Thymus (tissue), 11 donors: Measurements from ENCODE around the gene TMEM87B. TPM values are rescaled to one million over a fixed set of nuclear protein-coding genes. Genes with fewer than 3 reads are reported as not detected.

Experiments used
- DNase-seq, 9 donors: peaks; one replicate each; pipeline ENCODE4 v3.0.0-alpha.2; 2013; ENCODE audit warnings: low spot score in 9 of 9, low read depth in 6 of 9, missing footprints in 1 of 9
- H3K27ac ChIP-seq, 2 donors: one replicate each; pipeline ENCODE4 v1.5.1; 2013; ENCODE audit warnings: control low read depth in 1 of 2, low read depth in 1 of 2, low read length in 1 of 2, mild to moderate bottlenecking in 1 of 2, moderate library complexity in 1 of 2
- H3K27me3 ChIP-seq, 2 donors: one replicate each; pipeline ENCODE4 v1.5.1; 2013; ENCODE audit warnings: low read length in 1 of 2; ENCODE audit not compliant: control insufficient read depth in 2 of 2, insufficient read depth in 1 of 2
- H3K36me3 ChIP-seq, 2 donors: one replicate each; pipeline ENCODE4 v1.5.1; 2013; ENCODE audit warnings: low read length in 1 of 2, mild to moderate bottlenecking in 1 of 2, moderate library complexity in 1 of 2; ENCODE audit not compliant: control insufficient read depth in 2 of 2, insufficient read depth in 2 of 2
- H3K4me1 ChIP-seq, 2 donors: one replicate each; pipeline ENCODE4 v1.5.1; 2013; ENCODE audit warnings: low read length in 2 of 2; ENCODE audit not compliant: control insufficient read depth in 2 of 2, insufficient read depth in 2 of 2
- H3K4me3 ChIP-seq, 2 donors: one replicate each; pipeline ENCODE4 v1.5.1; 2013; ENCODE audit warnings: low read length in 2 of 2, control low read depth in 1 of 2, mild to moderate bottlenecking in 1 of 2
- H3K9me3 ChIP-seq, 2 donors: one replicate each; pipeline ENCODE4 v1.5.1; 2013; ENCODE audit warnings: low read length in 1 of 2, mild to moderate bottlenecking in 1 of 2; ENCODE audit not compliant: control insufficient read depth in 2 of 2, insufficient read depth in 1 of 2
- WGBS: extraction: QIAGEN DNeasy Blood & Tissue Kit; methylation state at CpG from one replicate; pipeline ENCODE4 v1.1.7; 2013; 5-methylcytosine and 5-hydroxymethylcytosine counted together
- polyA plus RNA-seq: library from polyadenylated mRNA; stranded (reverse); fragments of 200-250 nt; gene quantifications from one replicate; pipeline ENCODE4 v1.2.3, GENCODE V29; 2013
- total RNA-seq: library from RNA; stranded (reverse); fragments of 120-200 nt; gene quantifications from one replicate; pipeline ENCODE4 v1.2.4, GENCODE V29; 2013
- donor health status: healthy.

The TMEM87B gene
- total and polyA plus RNA-seq, 2 donors: 13.1 to 18.6 TPM

DNA sequence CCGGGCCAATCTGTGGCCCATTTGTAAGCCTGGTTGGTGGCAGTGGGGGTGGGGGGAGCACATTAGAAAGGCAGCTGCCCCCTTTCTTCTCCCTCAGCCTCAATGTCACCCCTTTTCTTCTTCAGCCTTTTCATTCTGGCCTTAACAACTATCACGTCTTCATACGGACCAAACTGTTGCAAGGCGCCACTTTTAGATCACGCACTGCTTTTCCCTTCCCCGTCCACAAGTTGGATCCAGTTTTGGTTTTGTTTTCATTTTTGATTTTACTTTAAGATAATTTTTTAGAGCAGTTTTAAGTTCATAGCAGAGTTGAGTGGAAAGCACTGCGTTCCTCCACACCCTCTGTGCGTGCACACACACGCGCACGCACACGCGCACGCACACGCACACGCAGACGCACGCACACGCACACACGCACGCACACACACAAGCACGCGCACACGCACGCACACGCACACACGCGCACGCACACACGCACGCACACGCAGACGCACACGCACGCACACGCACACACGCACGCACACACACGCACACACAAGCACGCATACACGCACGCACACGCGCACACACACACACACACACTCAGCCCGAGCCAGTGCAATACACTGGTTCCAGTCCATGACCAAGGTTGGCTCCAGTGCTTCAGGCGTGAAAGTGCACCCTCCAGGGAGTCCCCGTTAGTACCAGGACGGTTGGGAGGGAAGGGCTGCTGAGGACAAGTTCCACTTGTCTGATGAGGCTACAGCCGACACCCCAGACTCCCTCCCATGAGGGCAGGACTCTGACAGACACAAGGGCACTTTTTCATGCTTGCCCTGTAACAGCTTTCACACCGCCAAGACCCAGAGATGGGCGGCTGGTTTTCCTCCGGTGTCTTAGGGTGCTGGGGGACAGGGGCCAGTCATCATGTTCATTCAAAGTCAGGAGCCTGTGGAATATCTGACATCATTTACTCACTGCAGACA lies 105.5 kb downstream of the TMEM87B start:
- no peak overlapping the region for H3K27ac ChIP-seq
- no peak overlapping the region for H3K4me3 ChIP-seq
- WGBS: 92% methylated on average over 52 of the region's 52 CpGs
- H3K4me1 ChIP-seq: peaks cover 16 to 24% of the 10 kb centered on the region in 2 donors
- no peak for DNase-seq
- peaks cover 0 to 3% of the 10 kb centered on the region in 2 donors for H3K9me3 ChIP-seq
- H3K36me3 ChIP-seq: no peaks in the 10 kb centered on the region
- no peaks in the 10 kb centered on the region for H3K27me3 ChIP-seq

DNA sequence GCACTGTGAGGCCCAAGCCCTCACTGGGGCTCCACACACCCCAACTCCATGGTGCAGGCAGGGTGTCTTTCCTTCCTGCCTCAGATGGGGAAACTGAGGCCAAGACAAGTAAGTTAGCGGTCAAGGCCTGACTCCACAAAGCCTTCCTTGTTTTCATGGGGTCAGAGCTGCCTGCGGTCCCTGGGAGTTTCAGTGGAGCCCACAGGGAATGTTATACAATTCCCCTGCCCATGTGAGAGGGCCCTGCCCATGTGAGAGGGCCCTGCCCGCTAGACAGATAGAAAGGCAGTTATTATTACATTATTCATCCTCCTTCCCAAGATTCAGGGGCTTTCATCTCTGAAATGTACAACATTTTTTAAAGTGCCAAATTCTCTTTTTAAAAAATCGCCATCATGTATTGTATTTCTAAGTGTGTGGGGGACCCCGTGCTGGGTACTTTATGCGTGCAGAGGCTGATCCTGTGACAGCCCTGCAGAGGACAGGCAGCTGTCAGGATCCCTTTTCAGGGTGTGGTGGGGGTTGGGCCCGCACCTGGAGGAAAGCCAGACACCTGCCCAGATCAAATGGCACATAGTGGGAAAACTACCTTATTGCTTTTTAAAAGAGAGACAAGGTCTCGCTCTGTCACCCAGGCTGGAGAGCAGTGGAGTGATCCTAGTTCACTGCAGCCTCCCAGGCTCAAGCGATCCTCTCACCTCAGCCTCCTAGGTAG lies 106.5 kb downstream of the TMEM87B start:
- Histone ChIP-seq H3K36me3 (no peaks in the 10 kb centered on the region), H3K27ac (no peak overlapping the region), H3K27me3 (no peaks in the 10 kb centered on the region), H3K4me1 (peaks cover 6 to 15% of the 10 kb centered on the region in 2 donors), H3K9me3 (no peaks in the 10 kb centered on the region), H3K4me3 (no peak overlapping the region)
- WGBS: 94% methylated on average over 9 of the region's 9 CpGs
- no peak for DNase-seq

- WGBS: 97% methylated on average over 6 of the region's 6 CpGs
- Histone ChIP-seq H3K36me3 (no peaks in the 10 kb centered on the region), H3K4me1 (peaks cover 6 to 18% of the 10 kb centered on the region in 2 donors)
These were observed 107.3 kb downstream of the TMEM87B start for GRCh38 chr2:112162341-112162740.

GRCh38 chr2:112162956-112163355 lies 107.9 kb downstream of the TMEM87B start:
- Histone ChIP-seq H3K27me3 (no peaks in the 10 kb centered on the region), H3K4me1 (peaks cover 6 to 18% of the 10 kb centered on the region in 2 donors), H3K27ac (no peak overlapping the region), H3K9me3 (no peaks in the 10 kb centered on the region), H3K36me3 (no peaks in the 10 kb centered on the region), H3K4me3 (no peak overlapping the region)
- over 99% methylated on average over 11 of the region's 11 CpGs for WGBS
- DNase-seq: no peak

More at GRCh38 chr2:112162341-112162740, 107.3 kb downstream of the TMEM87B start:
- H3K9me3 ChIP-seq: no peaks in the 10 kb centered on the region
- H3K27ac ChIP-seq: no peak overlapping the region
- DNase-seq: no peak
- no peak overlapping the region for H3K4me3 ChIP-seq
- H3K27me3 ChIP-seq: no peaks in the 10 kb centered on the region

GRCh38 chr2:112163541-112163981 lies 108.5 kb downstream of the TMEM87B start:
- no peaks in the 10 kb centered on the region for H3K9me3 ChIP-seq
- H3K36me3 ChIP-seq: no peaks in the 10 kb centered on the region
- H3K27me3 ChIP-seq: no peaks in the 10 kb centered on the region
- H3K27ac ChIP-seq: no peak overlapping the region
- no peak overlapping the region for H3K4me3 ChIP-seq
- peaks cover 6 to 18% of the 10 kb centered on the region in 2 donors for H3K4me1 ChIP-seq
- WGBS: 95% methylated on average over 9 of the region's 9 CpGs
- DNase-seq: no peak

GRCh38 chr2:112164876-112165275 lies 109.8 kb downstream of the TMEM87B start:
- 97% methylated on average over 11 of the region's 11 CpGs for WGBS
- Histone ChIP-seq H3K36me3 (no peaks in the 10 kb centered on the region), H3K27me3 (no peaks in the 10 kb centered on the region), H3K27ac (no peak overlapping the region), H3K4me1 (peaks cover 6 to 18% of the 10 kb centered on the region in 2 donors), H3K4me3 (no peak overlapping the region), H3K9me3 (no peaks in the 10 kb centered on the region)
- DNase-seq: no peak

- Histone ChIP-seq H3K36me3 (no peaks in the 10 kb centered on the region), H3K4me3 (no peak overlapping the region), H3K27ac (no peak overlapping the region), H3K9me3 (no peaks in the 10 kb centered on the region), H3K27me3 (no peaks in the 10 kb centered on the region), H3K4me1 (peaks cover 6 to 18% of the 10 kb centered on the region in 2 donors)
- WGBS: 97% methylated on average over 4 of the region's 4 CpGs
- DNase-seq: no peak
These were observed 110.2 kb downstream of the TMEM87B start for GRCh38 chr2:112165296-112165695.

DNA sequence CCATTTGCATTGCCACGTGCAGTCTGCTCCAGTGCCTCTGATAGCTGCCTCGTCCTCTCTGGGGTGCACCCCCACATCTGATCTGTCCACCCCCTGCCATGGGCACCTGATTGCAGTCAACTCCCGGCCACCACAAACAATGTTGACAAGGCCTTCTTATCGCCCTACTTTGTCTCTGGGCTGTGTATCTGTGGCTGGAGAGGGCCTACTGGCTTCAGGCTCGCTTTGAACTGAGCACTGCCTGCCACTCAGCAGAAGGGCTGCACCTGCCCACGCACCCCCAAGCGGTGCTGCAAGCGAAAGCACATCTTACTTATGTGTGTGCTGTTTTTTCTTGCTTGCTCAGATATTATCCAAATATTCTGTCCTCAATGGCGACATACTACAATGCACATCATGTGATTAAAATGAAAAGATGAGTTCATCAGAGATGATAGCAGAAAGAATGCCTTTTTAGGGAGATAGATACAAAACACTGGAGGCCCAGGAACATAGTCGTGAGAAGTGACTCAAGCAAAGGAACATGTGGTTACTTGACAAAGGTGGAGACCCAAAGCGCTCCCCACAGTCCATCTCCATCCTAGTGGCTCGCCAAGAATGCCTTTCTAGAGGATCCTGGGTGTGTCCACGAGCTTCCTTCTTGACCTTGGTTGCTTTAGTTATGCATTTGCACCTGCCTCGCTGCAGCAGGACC lies 111.9 kb downstream of the TMEM87B start:
- 83% methylated on average over 14 of the region's 14 CpGs for WGBS
- peak in 2 of 9 donors; percentile 31 to 60 for DNase-seq

More for the DNA sequence above, 111.9 kb downstream of the TMEM87B start:
- H3K4me3 ChIP-seq: no peak overlapping the region
- H3K4me1 ChIP-seq: peaks cover 0 to 10% of the 10 kb centered on the region in 2 donors
- H3K27ac ChIP-seq: peak overlapping the region in 1 of 2 donors; percentile 34
- no peaks in the 10 kb centered on the region for H3K27me3 ChIP-seq
- no peaks in the 10 kb centered on the region for H3K36me3 ChIP-seq
- H3K9me3 ChIP-seq: no peaks in the 10 kb centered on the region
